Lower lobe of right lung (tissue), 2 donors: ENCODE data around the gene CDX2. TPM values are rescaled to one million over a fixed set of nuclear protein-coding genes. Genes with fewer than 3 reads are reported as not detected.

Experiments used
- ATAC-seq, 2 donors: fragments of 200-7000 bp; cut with Tn5 transposase; one replicate each; pipeline ENCODE4 v1.9.1; 2020 to 2022; ENCODE audit warnings: mild to moderate bottlenecking in 2 of 2, moderate library complexity in 2 of 2
- DNase-seq: peaks from one replicate; pipeline ENCODE4 v3.0.0-alpha.2; 2020
- H3K27ac ChIP-seq: fragments of 200-600 bp; one replicate; pipeline ENCODE4 v1.8.0; 2022
- H3K27me3 ChIP-seq: fragments of 200-600 bp; one replicate; pipeline ENCODE4 v1.8.0; 2022; ENCODE audit warnings: low read depth
- H3K36me3 ChIP-seq: fragments of 200-600 bp; one replicate; pipeline ENCODE4 v1.8.0; 2022; ENCODE audit warnings: mild to moderate bottlenecking
- H3K4me1 ChIP-seq: fragments of 200-600 bp; one replicate; pipeline ENCODE4 v1.8.0; 2022
- H3K4me3 ChIP-seq: fragments of 200-600 bp; one replicate; pipeline ENCODE4 v1.8.0; 2022; ENCODE audit warnings: mild to moderate bottlenecking
- H3K9me3 ChIP-seq: fragments of 200-600 bp; one replicate; pipeline ENCODE4 v1.8.0; 2022
- CTCF ChIP-seq: fragments of 200-600 bp; IDR thresholded peaks from one replicate; pipeline ENCODE4 v1.8.0; 2022; ENCODE audit warnings: antibody characterized with exemption, mild to moderate bottlenecking
- intact Hi-C: fragments of 100-400 bp; cut with DNase I; formaldehyde crosslinking; loops from one replicate; pipeline ENCODE4 v1.11.0; 2022
- total RNA-seq: library from RNA; stranded (reverse); fragmentation: NEBNext Ultra II Directional; extraction: Animal tissue kit (Norgen Biotek cat#: 25700); gene quantifications from one replicate; pipeline ENCODE4 v1.2.1, GENCODE V29; 2021
- donor health status: DM: no; HTN: yes; CAD: no; lungs with severe emphysema.

CDX2 gene
- total RNA-seq, 1 donor from 2014 or later: not detected

- peaks cover 91% of the 10 kb centered on the region for H3K27me3 ChIP-seq
- no peaks in the 10 kb centered on the region for H3K9me3 ChIP-seq
- H3K4me1 ChIP-seq: peaks cover 15% of the 10 kb centered on the region
- intact Hi-C loops: no loop called here
- DNase-seq (no peak), ATAC-seq (no peak)
- TF ChIP-seq CTCF: no peak
- no peak overlapping the region for H3K4me3 ChIP-seq
- no peak overlapping the region for H3K27ac ChIP-seq
- H3K36me3 ChIP-seq: no peaks in the 10 kb centered on the region
Measured at GRCh38 chr13:27981006-27981708, 12.0 kb upstream of the CDX2 start.

GRCh38 chr13:27980280-27980998 is 11.3 kb upstream of the CDX2 start:
- peaks cover 15% of the 10 kb centered on the region for H3K4me1 ChIP-seq

GRCh38 chr13:27979765-27980279 is 10.7 kb upstream of the CDX2 start:
- DNase-seq (no peak), ATAC-seq (no peak)
- H3K4me3 ChIP-seq: no peak overlapping the region
- TF ChIP-seq CTCF: no peak
- peaks cover 97% of the 10 kb centered on the region for H3K27me3 ChIP-seq
- peaks cover 15% of the 10 kb centered on the region for H3K4me1 ChIP-seq
- intact Hi-C loops: no loop called here
- no peaks in the 10 kb centered on the region for H3K36me3 ChIP-seq
- H3K27ac ChIP-seq: no peak overlapping the region
- H3K9me3 ChIP-seq: no peaks in the 10 kb centered on the region

More at GRCh38 chr13:27980280-27980998, 11.3 kb upstream of the CDX2 start:
- no peaks in the 10 kb centered on the region for H3K36me3 ChIP-seq
- no peak overlapping the region for H3K27ac ChIP-seq
- no peak for DNase-seq
- H3K27me3 ChIP-seq: peaks cover 92% of the 10 kb centered on the region
- intact Hi-C loops: no loop called here
- no peaks in the 10 kb centered on the region for H3K9me3 ChIP-seq
- ATAC-seq: peak in 1 of 2 donors; percentile 20
- no peak for TF ChIP-seq CTCF
- H3K4me3 ChIP-seq: no peak overlapping the region

- peaks cover 100% of the 10 kb centered on the region for H3K27me3 ChIP-seq
- peaks cover 15% of the 10 kb centered on the region for H3K4me1 ChIP-seq
- no peak overlapping the region for H3K27ac ChIP-seq
- no peaks in the 10 kb centered on the region for H3K9me3 ChIP-seq
- TF ChIP-seq CTCF: no peak
- DNase-seq: no peak
- H3K36me3 ChIP-seq: no peaks in the 10 kb centered on the region
- no peak for ATAC-seq
- intact Hi-C loops: no loop called here
- no peak overlapping the region for H3K4me3 ChIP-seq
Measured at GRCh38 chr13:27979001-27979643, 10.0 kb upstream of the CDX2 start.

GRCh38 chr13:27978301-27978968 is 9.3 kb upstream of the CDX2 start:
- no peak for TF ChIP-seq CTCF
- intact Hi-C loops: no loop called here

More at GRCh38 chr13:27978301-27978968, 9.3 kb upstream of the CDX2 start:
- H3K27me3 ChIP-seq: peaks cover 100% of the 10 kb centered on the region
- H3K4me1 ChIP-seq: peaks cover 15% of the 10 kb centered on the region
- H3K27ac ChIP-seq: no peak overlapping the region
- no peak for ATAC-seq
- no peaks in the 10 kb centered on the region for H3K36me3 ChIP-seq
- H3K9me3 ChIP-seq: no peaks in the 10 kb centered on the region
- H3K4me3 ChIP-seq: no peak overlapping the region
- no peak for DNase-seq
